ENCODE results near the gene ARHGEF2.

Gene ARHGEF2

DNA sequence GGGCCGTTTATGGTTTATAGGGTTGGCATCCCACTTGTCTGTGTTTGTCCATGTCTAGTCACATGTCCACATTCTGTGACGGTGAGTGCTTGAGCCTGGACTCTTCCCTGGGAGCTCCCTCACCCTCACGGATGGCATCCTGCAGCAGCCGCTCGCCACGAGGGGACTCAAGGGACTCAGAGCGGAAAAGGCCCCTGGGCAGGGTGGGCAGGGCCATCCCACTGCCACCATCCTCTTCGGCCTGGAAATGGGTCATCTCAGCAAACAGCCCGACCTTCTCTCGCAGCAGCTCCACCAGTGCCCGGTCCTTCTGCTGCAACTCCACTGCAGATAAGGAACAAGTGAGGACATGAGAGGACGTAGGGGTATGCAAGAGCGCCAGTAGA, 25.8 kb downstream of the ARHGEF2 start:
- Histone ChIP-seq H3K36me3 (peaks cover 3% of the 10 kb centered on the region; the same call in 1 of the 2 replicates), H3K4me1 (no peaks in the 10 kb centered on the region), H3K9me3 (no peaks in the 10 kb centered on the region), H3K4me3 (ENCODE audit: low read depth, low read length) (no peak overlapping the region), H3K27me3 (no peaks in the 10 kb centered on the region)
- DNase-seq: no peak
- TF ChIP-seq, protein P1, sequence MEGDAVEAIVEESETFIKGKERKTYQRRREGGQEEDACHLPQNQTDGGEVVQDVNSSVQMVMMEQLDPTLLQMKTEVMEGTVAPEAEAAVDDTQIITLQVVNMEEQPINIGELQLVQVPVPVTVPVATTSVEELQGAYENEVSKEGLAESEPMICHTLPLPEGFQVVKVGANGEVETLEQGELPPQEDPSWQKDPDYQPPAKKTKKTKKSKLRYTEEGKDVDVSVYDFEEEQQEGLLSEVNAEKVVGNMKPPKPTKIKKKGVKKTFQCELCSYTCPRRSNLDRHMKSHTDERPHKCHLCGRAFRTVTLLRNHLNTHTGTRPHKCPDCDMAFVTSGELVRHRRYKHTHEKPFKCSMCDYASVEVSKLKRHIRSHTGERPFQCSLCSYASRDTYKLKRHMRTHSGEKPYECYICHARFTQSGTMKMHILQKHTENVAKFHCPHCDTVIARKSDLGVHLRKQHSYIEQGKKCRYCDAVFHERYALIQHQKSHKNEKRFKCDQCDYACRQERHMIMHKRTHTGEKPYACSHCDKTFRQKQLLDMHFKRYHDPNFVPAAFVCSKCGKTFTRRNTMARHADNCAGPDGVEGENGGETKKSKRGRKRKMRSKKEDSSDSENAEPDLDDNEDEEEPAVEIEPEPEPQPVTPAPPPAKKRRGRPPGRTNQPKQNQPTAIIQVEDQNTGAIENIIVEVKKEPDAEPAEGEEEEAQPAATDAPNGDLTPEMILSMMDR (IDR thresholded peaks at IDR 0.05; ENCODE audit: low read depth, low read length): no peak

DNA sequence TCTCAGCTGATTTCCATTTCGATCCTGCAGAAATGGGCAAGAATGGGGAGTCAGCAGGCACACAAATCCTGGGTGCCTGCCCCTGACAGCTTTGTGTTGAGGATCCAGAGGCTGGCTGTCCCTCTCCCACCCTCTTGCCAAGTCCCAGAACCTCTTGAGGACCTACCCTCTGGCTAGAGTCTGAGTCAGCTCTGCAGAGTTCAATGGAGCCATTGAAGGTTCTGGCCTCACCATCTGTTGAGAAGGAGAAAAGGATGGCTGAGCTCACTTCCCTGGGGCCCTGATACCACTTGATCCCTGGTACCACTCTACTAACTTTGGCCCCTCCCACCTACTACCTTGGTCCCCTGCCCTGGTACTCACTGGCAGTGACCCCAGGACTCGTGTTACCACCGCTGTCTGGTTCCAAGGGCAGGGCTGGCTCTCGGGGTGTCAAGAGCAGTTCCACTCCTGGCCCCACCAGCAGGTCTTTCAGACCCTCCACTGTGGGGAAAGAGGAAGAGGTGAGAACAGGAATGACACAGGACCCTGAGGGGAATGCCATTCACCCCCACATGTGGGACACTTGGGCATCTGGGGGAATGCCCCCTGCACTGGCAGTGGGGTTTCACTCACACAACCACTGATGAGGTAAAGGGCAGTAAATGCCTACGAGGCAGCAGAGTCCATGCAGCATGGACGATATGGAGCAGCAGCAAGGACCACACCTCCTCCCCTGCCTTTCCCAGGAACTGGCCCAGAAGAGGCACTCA, 26.4 kb downstream of the ARHGEF2 start:
- Histone ChIP-seq H3K27me3 (no peaks in the 10 kb centered on the region), H3K9me3 (no peaks in the 10 kb centered on the region), H3K4me1 (no peaks in the 10 kb centered on the region), H3K4me3 (ENCODE audit: low read depth, low read length) (no peak overlapping the region), H3K36me3 (peaks cover 3% of the 10 kb centered on the region; the same call in 1 of the 2 replicates)
- no peak for DNase-seq
- TF ChIP-seq, protein P1 (IDR thresholded peaks at IDR 0.05; ENCODE audit: low read depth, low read length): no peak

DNA sequence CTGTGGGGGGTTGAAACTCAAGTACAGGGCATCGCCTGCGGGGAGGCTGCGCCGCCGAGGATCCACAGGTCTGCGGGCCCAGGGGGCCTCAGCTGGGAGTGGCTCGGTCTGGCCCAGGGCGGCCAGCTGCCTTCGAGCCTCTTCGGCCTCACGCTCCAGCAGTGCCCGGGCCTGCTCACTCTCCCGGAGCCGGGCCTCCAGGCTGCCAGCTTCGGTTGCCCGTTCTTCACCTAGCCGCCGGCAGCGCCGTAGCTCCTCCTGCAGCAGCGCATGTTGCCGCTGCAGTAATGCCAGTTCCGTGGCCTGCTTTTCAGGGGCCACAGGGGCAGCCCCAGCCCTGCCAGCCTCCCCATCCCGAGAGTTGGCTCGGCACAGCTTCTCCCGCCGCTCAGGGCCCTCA, 27.5 kb downstream of the ARHGEF2 start:
- no peaks in the 10 kb centered on the region for H3K4me1 ChIP-seq
- TF ChIP-seq, protein P1 (IDR thresholded peaks at IDR 0.05; ENCODE audit: low read depth, low read length): no peak
- H3K27me3 ChIP-seq: no peaks in the 10 kb centered on the region
- H3K9me3 ChIP-seq: no peaks in the 10 kb centered on the region
- no peak overlapping the region for H3K4me3 ChIP-seq (ENCODE audit: low read depth, low read length)
- no peak for DNase-seq
- H3K36me3 ChIP-seq: peaks cover 3% of the 10 kb centered on the region; the same call in 1 of the 2 replicates

DNA sequence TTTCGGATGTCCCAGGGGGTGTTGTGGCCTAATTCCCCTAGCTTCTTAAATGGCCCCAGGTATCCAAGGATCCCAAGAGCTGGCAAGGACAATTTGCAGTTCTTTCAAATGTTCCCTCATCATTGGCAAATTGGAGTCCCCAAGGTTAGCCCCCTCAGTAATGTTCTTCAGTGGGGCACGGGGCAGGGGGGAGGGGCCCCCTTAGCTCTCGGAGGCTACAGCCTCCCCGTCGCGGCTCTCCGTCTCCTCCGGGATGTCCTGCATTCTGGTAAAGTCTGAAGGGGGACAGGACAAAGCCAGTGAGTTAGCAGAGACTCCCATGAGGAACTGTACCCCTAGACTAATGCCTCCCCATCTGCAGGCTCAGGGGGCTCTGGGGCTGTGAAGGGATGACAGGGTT, 30.6 kb downstream of the ARHGEF2 start:
- Histone ChIP-seq H3K4me3 (ENCODE audit: low read depth, low read length) (no peak overlapping the region), H3K36me3 (peaks cover 3% of the 10 kb centered on the region; the same call in 1 of the 2 replicates), H3K27me3 (no peaks in the 10 kb centered on the region), H3K9me3 (no peaks in the 10 kb centered on the region), H3K4me1 (no peaks in the 10 kb centered on the region)
- TF ChIP-seq, protein P1 (IDR thresholded peaks at IDR 0.05; ENCODE audit: low read depth, low read length): no peak
- no peak for DNase-seq

DNA sequence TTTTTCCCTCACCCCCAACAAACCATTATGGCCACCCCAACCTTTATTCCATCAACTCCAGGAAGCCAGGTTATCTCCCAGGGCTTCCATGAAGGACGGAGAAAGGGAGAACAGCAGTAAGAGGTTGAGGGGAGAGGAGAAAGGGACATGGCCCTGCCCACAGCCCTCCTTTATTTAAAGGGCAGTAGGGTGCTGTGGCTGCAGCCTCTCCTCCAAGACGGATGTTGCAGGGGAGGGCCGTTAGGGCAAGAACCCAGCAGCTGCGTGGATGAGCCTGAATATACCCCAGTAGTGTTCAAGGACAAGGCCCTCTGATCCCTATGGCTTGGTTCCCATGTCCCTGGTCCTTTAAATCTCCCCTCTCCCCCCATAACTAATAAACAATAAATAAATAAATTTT, 31.1 kb downstream of the ARHGEF2 start:
- Histone ChIP-seq H3K4me1 (no peaks in the 10 kb centered on the region), H3K27me3 (no peaks in the 10 kb centered on the region), H3K9me3 (no peaks in the 10 kb centered on the region), H3K4me3 (ENCODE audit: low read depth, low read length) (no peak overlapping the region), H3K36me3 (peaks cover 3% of the 10 kb centered on the region; the same call in 1 of the 2 replicates)
- no peak for DNase-seq
- TF ChIP-seq, protein P1 (IDR thresholded peaks at IDR 0.05; ENCODE audit: low read depth, low read length): no peak

DNA sequence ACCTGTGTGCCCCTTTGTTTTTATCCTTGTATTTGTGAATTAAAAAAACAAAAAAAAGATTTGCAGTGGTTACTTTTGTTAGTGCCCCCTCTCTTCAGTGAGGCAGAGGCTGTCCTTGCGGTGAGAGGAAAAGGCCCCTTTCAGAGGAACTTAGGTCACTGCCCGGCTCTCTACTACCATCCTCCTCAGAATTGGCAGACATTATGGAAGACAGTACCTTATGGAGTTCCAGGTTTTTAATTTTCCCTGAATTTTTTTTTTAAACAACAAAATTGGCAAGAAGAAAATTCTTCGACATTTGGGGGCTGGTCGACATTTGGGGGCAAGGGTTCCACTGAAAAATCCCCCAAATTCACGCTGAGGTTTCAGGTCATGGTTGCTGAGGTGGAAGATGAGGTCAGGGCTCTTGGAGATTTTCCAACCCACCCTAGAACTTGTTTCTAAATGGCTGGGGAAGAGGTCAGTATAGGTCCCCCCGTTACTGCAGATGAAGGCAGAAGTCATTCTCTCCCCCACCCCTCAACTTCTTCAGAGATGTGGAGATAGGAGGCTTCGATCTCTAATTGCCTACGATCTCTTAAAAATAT, 31.6 kb downstream of the ARHGEF2 start:
- TF ChIP-seq, protein P1 (IDR thresholded peaks at IDR 0.05; ENCODE audit: low read depth, low read length): no peak
- Histone ChIP-seq H3K27me3 (no peaks in the 10 kb centered on the region), H3K4me1 (no peaks in the 10 kb centered on the region), H3K9me3 (no peaks in the 10 kb centered on the region), H3K36me3 (peaks cover 3% of the 10 kb centered on the region; the same call in 1 of the 2 replicates), H3K4me3 (ENCODE audit: low read depth, low read length) (no peak overlapping the region)
- no peak for DNase-seq
